ENCODE measurements around the gene RERE.

Gene RERE

GRCh38 chr1:8373581-8374241 is 443.7 kb downstream of the RERE start (continued):
- TF ChIP-seq ZBTB11 (tag by site-specific recombination; conservative IDR thresholded peaks at IDR 0.05; ENCODE audit: low read depth) (no peak), ZNF664 (tag by site-specific recombination; IDR thresholded peaks at IDR 0.05) (no peak), ZNF335 (tag by site-specific recombination; conservative IDR thresholded peaks at IDR 0.05) (no peak), ZNF433 (tag by site-specific recombination; IDR thresholded peaks at IDR 0.05; ENCODE audit: low read depth) (no peak), EGR2 (tag by site-specific recombination; IDR thresholded peaks at IDR 0.05; ENCODE audit: low read depth) (peak; percentile 97), GFI1B (tag by site-specific recombination; IDR thresholded peaks at IDR 0.05) (peak; percentile 97), IKZF3 (tag by site-specific recombination; IDR thresholded peaks at IDR 0.05) (no peak), ZBTB44 (tag by site-specific recombination; IDR thresholded peaks at IDR 0.05) (0 out of 2 replicates have a peak, but pooled peaks have one; percentile 47)
- TF ChIP-seq, protein P1, sequence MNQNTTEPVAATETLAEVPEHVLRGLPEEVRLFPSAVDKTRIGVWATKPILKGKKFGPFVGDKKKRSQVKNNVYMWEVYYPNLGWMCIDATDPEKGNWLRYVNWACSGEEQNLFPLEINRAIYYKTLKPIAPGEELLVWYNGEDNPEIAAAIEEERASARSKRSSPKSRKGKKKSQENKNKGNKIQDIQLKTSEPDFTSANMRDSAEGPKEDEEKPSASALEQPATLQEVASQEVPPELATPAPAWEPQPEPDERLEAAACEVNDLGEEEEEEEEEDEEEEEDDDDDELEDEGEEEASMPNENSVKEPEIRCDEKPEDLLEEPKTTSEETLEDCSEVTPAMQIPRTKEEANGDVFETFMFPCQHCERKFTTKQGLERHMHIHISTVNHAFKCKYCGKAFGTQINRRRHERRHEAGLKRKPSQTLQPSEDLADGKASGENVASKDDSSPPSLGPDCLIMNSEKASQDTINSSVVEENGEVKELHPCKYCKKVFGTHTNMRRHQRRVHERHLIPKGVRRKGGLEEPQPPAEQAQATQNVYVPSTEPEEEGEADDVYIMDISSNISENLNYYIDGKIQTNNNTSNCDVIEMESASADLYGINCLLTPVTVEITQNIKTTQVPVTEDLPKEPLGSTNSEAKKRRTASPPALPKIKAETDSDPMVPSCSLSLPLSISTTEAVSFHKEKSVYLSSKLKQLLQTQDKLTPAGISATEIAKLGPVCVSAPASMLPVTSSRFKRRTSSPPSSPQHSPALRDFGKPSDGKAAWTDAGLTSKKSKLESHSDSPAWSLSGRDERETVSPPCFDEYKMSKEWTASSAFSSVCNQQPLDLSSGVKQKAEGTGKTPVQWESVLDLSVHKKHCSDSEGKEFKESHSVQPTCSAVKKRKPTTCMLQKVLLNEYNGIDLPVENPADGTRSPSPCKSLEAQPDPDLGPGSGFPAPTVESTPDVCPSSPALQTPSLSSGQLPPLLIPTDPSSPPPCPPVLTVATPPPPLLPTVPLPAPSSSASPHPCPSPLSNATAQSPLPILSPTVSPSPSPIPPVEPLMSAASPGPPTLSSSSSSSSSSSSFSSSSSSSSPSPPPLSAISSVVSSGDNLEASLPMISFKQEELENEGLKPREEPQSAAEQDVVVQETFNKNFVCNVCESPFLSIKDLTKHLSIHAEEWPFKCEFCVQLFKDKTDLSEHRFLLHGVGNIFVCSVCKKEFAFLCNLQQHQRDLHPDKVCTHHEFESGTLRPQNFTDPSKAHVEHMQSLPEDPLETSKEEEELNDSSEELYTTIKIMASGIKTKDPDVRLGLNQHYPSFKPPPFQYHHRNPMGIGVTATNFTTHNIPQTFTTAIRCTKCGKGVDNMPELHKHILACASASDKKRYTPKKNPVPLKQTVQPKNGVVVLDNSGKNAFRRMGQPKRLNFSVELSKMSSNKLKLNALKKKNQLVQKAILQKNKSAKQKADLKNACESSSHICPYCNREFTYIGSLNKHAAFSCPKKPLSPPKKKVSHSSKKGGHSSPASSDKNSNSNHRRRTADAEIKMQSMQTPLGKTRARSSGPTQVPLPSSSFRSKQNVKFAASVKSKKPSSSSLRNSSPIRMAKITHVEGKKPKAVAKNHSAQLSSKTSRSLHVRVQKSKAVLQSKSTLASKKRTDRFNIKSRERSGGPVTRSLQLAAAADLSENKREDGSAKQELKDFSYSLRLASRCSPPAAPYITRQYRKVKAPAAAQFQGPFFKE (tag by site-specific recombination; IDR thresholded peaks at IDR 0.05; ENCODE audit: borderline replicate concordance) = no peak

DNA sequence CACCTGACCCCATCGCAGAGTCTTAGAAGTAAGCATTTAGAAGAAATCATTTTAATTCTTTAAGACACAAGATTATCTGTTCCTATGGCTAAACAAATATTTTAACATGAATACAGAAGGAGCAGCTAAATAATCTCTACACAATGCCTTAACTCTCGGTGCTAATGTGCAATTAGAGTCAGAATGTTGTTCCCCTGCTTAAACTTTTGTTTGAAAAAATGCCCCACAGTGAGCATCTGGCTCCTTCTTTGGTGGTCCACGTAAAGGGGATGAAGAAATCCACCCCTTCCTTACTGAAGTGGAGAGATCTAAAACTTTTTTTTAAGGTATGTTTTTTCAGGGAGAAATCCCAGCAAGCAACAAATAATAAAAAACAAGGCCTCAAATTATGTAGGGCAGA is 444.3 kb downstream of the RERE start:
- ChIA-PET POLR2A (no interaction called here), CTCF (interaction anchor here (0.6 kb wide), 1 partner anchor 315 kb away, joined by 4 read pairs; no protein-coding TSS in a partner anchor)
- no peak for TF ChIP-seq SCRT2 (tag by site-specific recombination; IDR thresholded peaks at IDR 0.05)
- Histone ChIP-seq H3K36me3 (ENCODE audit: control insufficient read depth in 2 of 2, insufficient read depth in 1 of 2, low read length in 2 of 2) (peaks cover 0 to 5% of the 10 kb centered on the region in 2 experiments; a peak in 1 of 3 replicates), H3K27ac (ENCODE audit: extremely low read depth, low read depth, low read length) (no peak overlapping the region), H3K4me1 (ENCODE audit: control insufficient read depth, insufficient read depth, low read length) (peaks cover 14% of the 10 kb centered on the region), H3K9me3 (ENCODE audit: control insufficient read depth, insufficient read depth, low read depth, low read length) (no peaks in the 10 kb centered on the region), H3K4me3 (ENCODE audit: low read depth, low read length) (no peak overlapping the region)

Data from HEK293 (cell line).